ENCODE measurements around the gene KCNMB3.
"Not testable (repeated sequence)": the region's sequence is repeated elsewhere in the genome, so short reads cannot be mapped to it uniquely, and the experiment has no call there.

KCNMB3 gene

DNA sequence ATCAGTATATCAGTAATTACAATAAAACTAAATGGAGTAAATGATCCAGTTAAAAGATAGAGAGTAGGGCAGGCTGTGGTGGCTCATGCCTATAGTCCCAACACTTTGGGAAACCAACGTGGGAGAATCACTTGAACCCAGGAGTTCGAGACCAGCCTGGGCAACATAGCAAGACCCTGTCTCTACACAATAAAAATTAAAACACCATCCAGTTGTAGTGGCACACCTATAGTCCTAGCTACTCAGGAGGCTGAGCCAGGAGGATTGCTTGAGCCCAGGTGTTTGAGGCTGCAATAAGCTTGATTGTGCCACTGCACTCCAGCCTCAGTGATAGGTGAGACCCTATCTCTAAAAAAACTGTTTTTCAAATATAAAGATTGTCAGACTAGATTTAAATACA is 5.9 kb upstream of the KCNMB3 start:
- DNase-seq (ENCODE audit: low read depth): no peak
- H3K4me3 ChIP-seq (ENCODE audit: low read depth, low read length): no peak overlapping the region
- TF ChIP-seq, protein P1, sequence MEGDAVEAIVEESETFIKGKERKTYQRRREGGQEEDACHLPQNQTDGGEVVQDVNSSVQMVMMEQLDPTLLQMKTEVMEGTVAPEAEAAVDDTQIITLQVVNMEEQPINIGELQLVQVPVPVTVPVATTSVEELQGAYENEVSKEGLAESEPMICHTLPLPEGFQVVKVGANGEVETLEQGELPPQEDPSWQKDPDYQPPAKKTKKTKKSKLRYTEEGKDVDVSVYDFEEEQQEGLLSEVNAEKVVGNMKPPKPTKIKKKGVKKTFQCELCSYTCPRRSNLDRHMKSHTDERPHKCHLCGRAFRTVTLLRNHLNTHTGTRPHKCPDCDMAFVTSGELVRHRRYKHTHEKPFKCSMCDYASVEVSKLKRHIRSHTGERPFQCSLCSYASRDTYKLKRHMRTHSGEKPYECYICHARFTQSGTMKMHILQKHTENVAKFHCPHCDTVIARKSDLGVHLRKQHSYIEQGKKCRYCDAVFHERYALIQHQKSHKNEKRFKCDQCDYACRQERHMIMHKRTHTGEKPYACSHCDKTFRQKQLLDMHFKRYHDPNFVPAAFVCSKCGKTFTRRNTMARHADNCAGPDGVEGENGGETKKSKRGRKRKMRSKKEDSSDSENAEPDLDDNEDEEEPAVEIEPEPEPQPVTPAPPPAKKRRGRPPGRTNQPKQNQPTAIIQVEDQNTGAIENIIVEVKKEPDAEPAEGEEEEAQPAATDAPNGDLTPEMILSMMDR (conservative IDR thresholded peaks at IDR 0.05; ENCODE audit: low read depth, low read length): no peak

DNA sequence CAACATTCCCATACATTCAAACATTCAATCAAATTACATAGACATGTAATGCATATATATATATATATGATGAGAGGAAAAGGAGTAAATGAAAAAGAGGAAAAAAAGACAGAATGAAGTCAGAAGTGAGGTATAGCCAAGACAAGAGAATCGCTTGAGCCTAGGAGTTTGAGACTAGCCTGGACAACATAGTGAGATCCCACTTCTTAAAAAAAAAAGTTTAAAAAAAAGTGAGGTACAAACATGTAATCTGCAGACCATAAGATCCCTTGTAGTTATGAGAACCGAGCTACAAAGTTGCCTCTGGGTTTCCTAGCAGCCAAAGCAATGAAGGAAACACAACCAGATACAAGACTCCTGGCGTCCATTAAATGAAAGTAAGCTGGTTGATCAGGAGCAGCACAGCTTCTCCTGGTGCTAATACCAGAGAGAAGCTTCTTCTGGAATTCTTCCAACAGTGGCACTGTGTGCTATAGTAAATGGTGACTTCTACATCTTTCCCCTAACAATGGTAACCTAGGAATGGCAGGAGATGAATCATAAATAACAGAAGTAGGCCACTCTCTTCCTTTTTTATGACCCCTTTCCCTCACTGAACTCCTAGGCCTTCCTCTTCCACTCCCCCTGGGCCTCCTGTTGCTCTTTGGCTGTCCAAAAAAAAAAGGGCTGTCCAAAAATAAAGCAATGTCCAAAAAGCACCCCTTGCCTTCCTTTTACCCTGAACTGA is 3.5 kb downstream of the KCNMB3 start:
- peak; percentile 5 for DNase-seq (ENCODE audit: low read depth)
- TF ChIP-seq, protein P1 (conservative IDR thresholded peaks at IDR 0.05; ENCODE audit: low read depth, low read length): no peak
- H3K4me3 ChIP-seq (ENCODE audit: low read depth, low read length): no peak overlapping the region

DNA sequence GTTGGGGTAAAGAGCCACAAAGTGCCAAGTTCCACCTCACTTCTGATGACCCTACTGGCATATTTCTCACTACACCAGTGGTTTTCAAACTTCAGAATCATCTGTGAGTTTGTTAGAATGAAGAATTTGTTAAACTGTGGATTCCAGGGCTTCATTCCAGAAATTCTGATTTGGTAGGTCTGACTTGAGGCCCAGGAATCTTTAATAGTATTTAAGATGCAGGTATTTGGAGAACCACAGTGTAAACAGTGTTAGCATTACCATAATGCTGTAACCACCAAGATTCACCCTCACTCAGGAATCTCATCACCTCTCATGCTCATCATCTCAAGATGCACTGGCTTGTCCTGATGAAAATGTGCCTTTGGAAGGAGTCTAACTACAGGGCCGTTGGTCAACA is 6.0 kb downstream of the KCNMB3 start:
- peak; percentile 29 for DNase-seq (ENCODE audit: low read depth)
- TF ChIP-seq, protein P1 (conservative IDR thresholded peaks at IDR 0.05; ENCODE audit: low read depth, low read length): no peak

DNA sequence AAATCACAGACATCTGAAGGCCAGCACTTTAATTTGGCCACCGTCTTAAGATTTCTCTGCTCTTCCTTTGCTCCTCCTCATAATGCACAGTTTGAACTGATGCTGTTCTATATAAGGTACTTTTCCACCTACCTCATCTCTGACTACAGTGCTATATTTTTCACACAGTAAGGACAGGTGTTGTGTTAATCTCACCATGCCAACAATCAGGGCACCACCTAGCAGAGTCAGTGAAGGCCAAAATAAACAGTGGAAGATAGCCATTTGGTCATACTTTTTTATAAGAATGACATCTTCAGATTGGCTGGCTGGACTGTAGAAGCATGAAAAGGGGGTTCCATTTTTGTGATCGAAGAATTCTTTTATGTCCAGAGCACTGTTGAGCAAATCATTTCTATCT is 8.1 kb downstream of the KCNMB3 start:
- not testable (repeated sequence) for DNase-seq (ENCODE audit: low read depth); H3K4me3 ChIP-seq (ENCODE audit: low read depth, low read length)

More for the DNA sequence above, 6.0 kb downstream of the KCNMB3 start:
- H3K4me3 ChIP-seq (ENCODE audit: low read depth, low read length): no peak overlapping the region

DNA sequence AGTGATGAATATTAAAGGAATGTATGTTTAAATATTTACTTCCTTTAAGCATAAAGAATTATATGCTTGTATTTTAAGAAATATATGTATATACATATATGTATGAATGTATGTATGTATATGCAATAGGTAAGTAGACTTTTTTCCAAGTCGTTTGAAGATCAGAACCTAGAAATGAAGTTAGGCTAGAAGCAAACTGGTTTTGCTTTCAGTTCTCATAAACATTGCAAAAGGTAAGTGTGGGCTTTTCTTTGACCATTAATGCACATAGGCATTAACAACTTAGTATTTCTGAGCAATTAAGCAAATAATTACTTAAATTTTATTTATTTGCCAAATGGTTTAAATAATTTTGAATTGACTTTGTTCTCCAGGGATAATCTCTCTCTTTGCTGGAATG is 10.6 kb downstream of the KCNMB3 start:
- not testable (repeated sequence) for DNase-seq (ENCODE audit: low read depth); H3K4me3 ChIP-seq (ENCODE audit: low read depth, low read length)

DNA sequence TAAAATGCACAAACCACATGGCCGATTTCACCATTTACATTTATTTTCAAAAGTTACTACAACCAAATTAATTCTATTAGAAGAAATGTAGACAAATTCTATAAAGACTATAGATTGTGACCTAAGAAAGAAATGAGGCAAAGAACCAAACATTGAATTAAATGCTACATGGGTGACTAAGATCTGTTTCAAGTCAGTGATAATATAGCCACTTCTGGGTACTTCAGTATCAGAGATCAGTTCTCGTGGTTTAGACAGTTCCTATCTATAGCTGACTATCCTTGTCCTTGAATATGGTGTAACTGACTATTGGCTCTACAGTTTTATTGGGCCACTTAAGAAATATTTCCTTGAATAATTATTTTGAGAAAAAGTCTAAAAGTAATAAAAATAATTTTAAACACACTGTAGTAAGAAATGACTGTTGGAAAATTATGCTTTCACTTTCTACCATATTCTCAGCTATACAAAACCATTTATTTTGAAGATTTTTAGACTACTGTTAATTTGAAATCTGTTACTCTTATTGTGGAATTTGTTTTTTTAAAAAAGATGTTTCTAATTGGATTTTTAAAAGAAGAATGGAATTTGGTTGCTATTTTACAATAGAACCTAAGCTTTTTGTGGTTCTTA is 14.1 kb downstream of the KCNMB3 start:
- no peak for DNase-seq (ENCODE audit: low read depth)
- H3K4me3 ChIP-seq (ENCODE audit: low read depth, low read length): no peak overlapping the region
- TF ChIP-seq, protein P1 (conservative IDR thresholded peaks at IDR 0.05; ENCODE audit: low read depth, low read length): no peak

DNA sequence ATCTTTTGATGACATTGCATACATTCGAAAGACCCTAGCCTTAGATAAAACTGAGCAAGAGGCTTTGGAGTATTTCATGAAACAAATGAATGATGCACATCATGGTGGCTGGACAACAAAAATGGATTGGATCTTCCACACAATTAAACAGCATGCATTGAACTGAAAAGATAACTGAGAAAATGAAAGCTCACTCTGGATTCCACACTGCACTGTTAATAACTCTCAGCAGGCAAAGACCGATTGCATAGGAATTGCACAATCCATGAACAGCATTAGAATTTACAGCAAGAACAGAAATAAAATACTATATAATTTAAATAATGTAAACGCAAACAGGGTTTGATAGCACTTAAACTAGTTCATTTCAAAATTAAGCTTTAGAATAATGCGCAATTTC is 16.7 kb downstream of the KCNMB3 start:
- DNase-seq (ENCODE audit: low read depth): peak; percentile 68
- TF ChIP-seq, protein P1 (conservative IDR thresholded peaks at IDR 0.05; ENCODE audit: low read depth, low read length): no peak
- no peak overlapping the region for H3K4me3 ChIP-seq (ENCODE audit: low read depth, low read length)

DNA sequence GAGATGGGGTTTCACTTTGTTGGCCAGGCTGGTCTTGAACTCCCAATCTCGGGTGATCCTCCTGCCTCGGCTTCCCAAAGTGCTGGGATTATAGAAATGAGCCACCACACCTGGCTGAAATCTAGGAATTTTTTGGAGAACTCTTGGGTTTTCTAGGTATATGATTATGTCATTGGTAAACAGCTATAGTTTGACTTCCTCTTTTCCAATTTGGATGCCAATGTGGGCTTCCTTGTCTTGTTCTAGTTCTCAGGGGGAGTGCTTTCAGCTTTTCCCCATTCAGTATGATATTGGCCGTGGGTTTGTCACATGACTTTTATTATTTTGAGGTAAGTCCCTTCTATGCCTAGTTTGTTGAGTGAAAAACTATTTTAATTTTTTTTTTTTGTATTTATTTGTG is 17.9 kb downstream of the KCNMB3 start:
- no peak for DNase-seq (ENCODE audit: low read depth)
- no peak overlapping the region for H3K4me3 ChIP-seq (ENCODE audit: low read depth, low read length)
- TF ChIP-seq, protein P1 (conservative IDR thresholded peaks at IDR 0.05; ENCODE audit: low read depth, low read length): no peak

Measured in choroid plexus epithelial cell (primary cell).